ENCODE measurements around the gene SIK2.
A peak's percentile ranks its signal among the peaks of the same experiment; 100 is the strongest.

The SIK2 gene

GRCh38 chr11:111601979-111602864, at the start of gene SIK2:
Gene SIK2, plus strand, starts transcription at chr11:111602449. Its CDS starts 115 bp downstream, at chr11:111602564.
- peak; percentile 93 for DNase-seq (ENCODE audit: low spot score)

- no peak for DNase-seq (ENCODE audit: low spot score)
Measured at GRCh38 chr11:111554532-111554931, 47.7 kb upstream of the SIK2 start.

GRCh38 chr11:111555255-111555654, 47.0 kb upstream of the SIK2 start:
- no peak for DNase-seq (ENCODE audit: low spot score)

GRCh38 chr11:111557425-111558111, 44.7 kb upstream of the SIK2 start:
- peak; percentile 77 for DNase-seq (ENCODE audit: low spot score)

GRCh38 chr11:111559800-111560464, 42.3 kb upstream of the SIK2 start:
- DNase-seq (ENCODE audit: low spot score), result no peak

DNA sequence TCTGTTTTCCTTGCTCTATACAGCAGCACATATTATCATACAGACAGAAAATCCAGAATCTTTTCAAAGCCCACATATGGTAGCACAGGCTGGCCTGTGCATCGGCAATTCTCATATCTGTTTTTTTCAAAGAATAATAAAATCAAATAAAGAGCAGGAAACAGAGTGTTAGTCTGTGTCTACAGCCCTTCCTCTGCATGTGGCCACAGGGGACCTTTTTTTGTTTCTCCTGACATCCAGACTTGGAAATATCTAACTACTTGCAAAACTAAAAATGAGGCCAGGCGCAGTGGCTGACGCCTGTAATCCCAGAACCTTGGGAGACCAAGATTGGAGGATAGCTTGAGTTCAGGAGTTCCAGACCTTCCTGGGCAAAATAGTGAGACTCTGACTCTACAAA, 41.4 kb upstream of the SIK2 start:
- DNase-seq (ENCODE audit: low spot score), result no peak

DNA sequence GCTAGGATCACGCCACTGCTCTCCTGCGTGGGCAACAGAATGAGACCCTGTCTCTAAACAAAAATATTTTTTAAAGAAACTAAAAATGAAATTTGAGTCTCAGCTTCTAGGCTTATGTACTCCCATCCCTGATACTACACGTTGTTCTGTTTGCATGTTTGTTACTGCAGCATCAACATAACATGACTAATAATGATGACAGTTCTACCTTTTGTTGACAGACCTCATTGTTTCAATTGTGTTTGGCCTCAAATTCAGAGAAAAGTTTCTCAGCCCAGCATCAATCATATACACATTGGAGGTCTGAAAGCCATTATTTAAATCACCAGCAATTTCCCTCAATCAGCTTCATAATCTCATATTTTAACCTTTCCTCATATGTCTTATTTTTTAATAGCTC, 40.9 kb upstream of the SIK2 start:
- DNase-seq (ENCODE audit: low spot score), result no peak

DNA sequence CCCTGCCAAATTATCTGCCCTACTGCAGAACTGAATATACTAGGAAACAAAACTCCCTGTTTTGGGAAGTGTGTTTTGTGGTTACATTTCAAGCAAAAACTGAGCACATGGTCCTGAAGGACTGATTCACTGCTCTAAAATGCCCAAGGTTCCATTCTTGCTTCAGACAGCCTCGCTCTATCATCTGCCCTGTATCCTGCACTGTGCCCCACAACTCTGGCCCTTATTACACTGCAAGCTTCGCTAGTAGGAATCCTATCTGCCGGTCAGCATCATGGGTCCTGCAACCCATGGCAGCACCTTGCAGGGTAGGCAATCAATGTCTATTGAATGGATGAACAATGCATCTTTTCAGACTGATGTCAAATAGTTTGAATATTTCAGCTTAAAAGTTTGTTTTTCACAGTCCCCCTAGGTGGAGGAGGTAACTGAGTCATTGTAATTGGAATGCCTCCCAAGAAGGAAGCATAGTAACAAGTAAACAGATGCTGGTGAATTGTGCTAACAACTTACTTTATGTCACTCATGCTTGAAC, 40.4 kb upstream of the SIK2 start:
- no peak for DNase-seq (ENCODE audit: low spot score)

GRCh38 chr11:111562692-111563389, 39.4 kb upstream of the SIK2 start:
- DNase-seq (ENCODE audit: low spot score), result no peak

DNA sequence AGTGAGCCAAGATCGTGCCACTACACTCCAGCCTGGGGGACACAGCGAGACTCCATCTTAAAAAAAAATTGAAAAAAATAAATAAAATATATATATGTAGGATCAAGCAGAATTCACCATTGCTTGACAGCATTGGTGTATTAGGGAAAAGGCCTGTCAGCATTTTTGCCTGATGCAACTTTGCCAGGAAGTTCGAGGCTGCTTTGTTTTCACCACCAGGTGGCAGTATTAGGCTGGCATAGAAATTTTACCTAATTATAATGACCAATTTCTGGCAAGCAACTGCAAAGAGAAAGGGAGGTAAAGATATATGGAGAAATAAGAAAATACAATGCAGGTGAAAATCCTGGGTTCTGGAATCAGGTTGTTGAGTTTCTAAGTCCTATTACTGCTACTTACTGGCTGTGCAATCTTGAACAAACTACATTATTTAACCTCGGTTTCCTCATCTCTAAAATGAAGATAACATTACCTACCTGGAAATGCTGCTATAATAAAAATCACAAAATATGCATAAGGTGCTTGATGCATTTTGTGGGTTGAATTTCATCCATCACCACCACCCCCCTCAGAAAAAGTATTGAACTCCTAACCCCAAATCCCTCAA, 37.0 kb upstream of the SIK2 start:
- peak; percentile 79 for DNase-seq (ENCODE audit: low spot score)

DNA sequence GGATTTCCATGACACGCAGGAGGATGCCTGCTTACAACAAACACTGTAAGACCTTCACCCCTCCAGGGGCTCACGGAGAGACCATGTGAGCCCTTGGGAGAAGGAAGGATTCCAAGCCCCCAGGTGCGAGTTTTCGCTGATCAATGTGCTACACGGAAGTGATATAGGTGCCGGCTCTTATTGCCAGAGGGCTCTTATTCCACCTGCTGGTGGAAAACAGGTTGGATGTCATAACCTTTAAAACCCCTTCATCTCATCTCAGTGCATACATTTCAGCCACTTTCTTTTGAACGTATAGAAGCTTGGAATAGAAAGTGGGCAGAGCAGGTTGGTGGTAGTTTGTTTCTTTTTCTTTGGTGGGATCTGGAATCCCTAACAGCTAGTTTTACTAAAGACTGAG, 35.9 kb upstream of the SIK2 start:
- DNase-seq (ENCODE audit: low spot score), result no peak

DNA sequence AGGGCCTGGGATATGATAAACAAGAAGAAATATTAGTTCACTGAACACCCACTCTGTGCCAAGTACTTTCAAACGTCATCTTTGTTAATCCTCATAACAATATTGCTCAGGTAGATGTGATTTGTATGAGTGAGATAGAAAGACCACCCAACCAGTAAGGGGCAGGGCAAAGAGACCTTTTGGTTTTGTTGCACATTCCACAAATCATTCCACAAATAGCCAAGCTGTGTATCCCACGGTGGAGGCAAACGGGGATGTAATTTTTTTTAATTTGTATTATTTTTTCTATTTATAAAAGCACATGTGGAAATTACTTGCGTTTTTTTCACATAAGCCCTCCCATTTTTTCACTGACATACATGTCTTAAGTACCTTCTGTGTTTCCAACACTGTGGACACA, 32.8 kb upstream of the SIK2 start:
- DNase-seq (ENCODE audit: low spot score), result no peak

GRCh38 chr11:111570796-111571195, 31.5 kb upstream of the SIK2 start:
- DNase-seq (ENCODE audit: low spot score), result no peak

GRCh38 chr11:111571829-111572501, 30.3 kb upstream of the SIK2 start:
- no peak for DNase-seq (ENCODE audit: low spot score)

GRCh38 chr11:111572581-111572980, 29.7 kb upstream of the SIK2 start:
- no peak for DNase-seq (ENCODE audit: low spot score)

DNA sequence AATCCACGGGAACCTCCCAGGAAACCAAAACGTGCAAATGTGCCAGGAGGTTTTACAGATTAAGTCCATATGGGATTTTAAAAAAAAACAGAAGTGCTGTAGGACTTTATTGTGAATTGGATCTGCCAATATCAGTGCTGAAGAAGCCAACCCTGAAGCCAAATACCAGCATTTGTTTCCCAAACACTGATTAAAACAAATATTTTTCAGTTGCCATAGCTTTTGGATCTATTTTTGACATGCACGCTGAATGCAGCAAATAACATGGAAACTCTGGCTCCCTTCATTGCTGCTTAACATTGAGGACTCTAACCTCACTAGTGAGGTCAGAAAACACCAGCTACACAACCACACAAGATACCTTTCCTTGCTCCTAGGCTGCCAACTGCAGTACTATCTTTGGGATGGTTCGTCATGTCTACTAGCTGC, 28.4 kb upstream of the SIK2 start:
- DNase-seq (ENCODE audit: low spot score), result no peak

DNA sequence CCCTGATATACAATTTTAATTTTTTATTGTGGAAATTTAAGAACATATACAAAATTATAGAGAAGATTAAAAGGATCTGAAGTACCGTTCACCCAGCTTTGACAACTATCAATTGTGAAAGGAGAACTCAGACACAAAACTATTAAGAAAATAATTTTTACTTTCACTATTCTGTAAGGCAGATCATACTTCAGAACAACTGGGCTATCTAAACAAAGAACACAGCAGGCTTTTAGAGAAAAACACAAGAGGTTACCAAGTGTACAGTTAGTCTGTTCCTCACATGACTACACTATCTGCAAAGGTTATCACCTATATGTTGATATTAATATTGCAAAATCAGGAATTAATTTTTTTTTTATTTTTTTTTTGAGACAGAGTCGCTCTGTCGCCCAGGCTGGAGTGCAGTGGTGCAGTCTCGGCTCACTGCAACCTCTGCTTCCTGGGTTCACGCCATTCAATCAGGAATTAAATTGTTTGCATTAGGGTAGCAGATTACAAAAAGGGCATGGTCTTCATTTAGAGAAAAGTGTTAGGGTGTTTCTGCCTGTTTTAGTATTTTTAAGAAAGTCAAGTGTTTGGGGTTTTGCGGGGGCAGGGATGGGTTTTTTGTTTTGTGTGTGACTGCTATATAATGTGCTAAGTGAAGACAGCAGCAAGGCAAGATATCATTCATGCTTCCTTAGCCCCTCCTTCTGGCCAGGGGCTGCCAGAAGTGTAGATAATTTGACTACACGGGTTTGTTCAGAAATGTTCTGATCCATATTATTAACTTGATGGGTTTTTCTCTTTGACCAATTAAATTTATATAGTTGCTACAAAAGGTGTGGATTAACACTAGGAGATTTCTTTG, 27.6 kb upstream of the SIK2 start:
- no peak for DNase-seq (ENCODE audit: low spot score)

DNA sequence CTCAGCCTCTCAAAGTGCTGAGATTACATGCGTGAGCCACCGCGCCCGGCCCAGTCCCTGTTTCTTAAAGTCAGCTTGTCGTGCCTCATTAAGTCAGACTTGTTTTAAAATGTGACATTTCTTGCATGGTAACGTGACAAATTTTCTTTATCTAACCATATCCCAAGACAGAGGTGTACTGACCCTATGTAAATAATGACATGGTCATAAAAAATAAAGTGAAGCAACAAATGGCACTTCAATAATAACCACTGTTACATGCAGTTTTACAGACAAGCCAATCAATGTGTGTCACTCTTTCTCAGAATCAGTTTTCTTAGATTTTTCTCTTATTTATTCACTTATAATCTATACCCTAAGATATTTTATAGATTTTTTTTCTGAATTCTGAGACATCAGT, 26.5 kb upstream of the SIK2 start:
- no peak for DNase-seq (ENCODE audit: low spot score)

GRCh38 chr11:111577821-111578220, 24.4 kb upstream of the SIK2 start:
- DNase-seq (ENCODE audit: low spot score), result no peak

DNA sequence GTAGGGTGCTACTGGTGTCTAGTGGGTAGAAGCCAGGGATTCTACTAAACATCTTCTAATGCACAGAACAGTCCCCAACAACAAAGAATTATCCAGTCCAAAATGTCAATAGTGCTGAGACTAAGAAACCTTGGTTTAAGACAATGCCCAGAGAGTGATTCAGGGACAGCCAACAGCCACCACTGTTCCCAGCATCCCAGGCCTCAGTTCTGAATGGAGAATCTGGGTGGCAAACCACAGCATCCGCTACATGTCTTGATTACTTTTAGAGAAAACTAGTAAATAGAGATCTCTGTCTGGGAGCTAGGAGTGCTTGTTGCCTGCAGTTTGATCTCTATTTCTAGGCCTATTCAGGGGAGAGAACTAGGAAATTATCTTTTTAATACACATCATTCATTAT, 20.9 kb upstream of the SIK2 start:
- no peak for DNase-seq (ENCODE audit: low spot score)
